ENCODE measurements around the gene DXO.
"Not testable (repeated sequence)": the region's sequence is repeated elsewhere in the genome, so short reads cannot be mapped to it uniquely, and the experiment has no call there.

DXO gene

GRCh38 chr6:31940256-31940664, 31.7 kb downstream of the DXO start:
- H3K4me3 Mint-ChIP-seq = no peak overlapping the region
- H3K27me3 Mint-ChIP-seq = peaks cover 23 to 38% of the 10 kb centered on the region in 2 donors
- no peak overlapping the region for H3K27ac Mint-ChIP-seq
- DNase-seq = no peak
- no peaks in the 10 kb centered on the region for H3K36me3 Mint-ChIP-seq
- no peak for ATAC-seq (replicated peaks)
- no peaks in the 10 kb centered on the region for H3K9me3 Mint-ChIP-seq
- H3K4me1 Mint-ChIP-seq = peaks cover 0 to 2% of the 10 kb centered on the region in 2 donors

- Mint-ChIP-seq H3K4me1 (no peaks in the 10 kb centered on the region), H3K27me3 (peaks cover 12 to 15% of the 10 kb centered on the region in 2 donors)
- ATAC-seq (replicated peaks) = no peak
Measured at GRCh38 chr6:31935823-31936222, 36.1 kb downstream of the DXO start.

GRCh38 chr6:31935021-31935420, 36.9 kb downstream of the DXO start:
- Mint-ChIP-seq H3K36me3 (no peaks in the 10 kb centered on the region), H3K9me3 (no peaks in the 10 kb centered on the region), H3K4me1 (no peaks in the 10 kb centered on the region), H3K27me3 (peaks cover 9 to 12% of the 10 kb centered on the region in 2 donors), H3K27ac (no peak overlapping the region), H3K4me3 (no peak overlapping the region)
- ATAC-seq (replicated peaks) = no peak
- DNase-seq = no peak

More at GRCh38 chr6:31935823-31936222, 36.1 kb downstream of the DXO start:
- Mint-ChIP-seq H3K4me3 (no peak overlapping the region), H3K9me3 (no peaks in the 10 kb centered on the region), H3K36me3 (no peaks in the 10 kb centered on the region), H3K27ac (no peak overlapping the region)
- no peak for DNase-seq

GRCh38 chr6:31933537-31933936, 38.4 kb downstream of the DXO start:
- Mint-ChIP-seq H3K27ac (no peak overlapping the region), H3K4me1 (no peaks in the 10 kb centered on the region), H3K36me3 (no peaks in the 10 kb centered on the region), H3K27me3 (peaks cover 9 to 15% of the 10 kb centered on the region in 2 donors), H3K4me3 (no peak overlapping the region), H3K9me3 (no peaks in the 10 kb centered on the region)
- DNase-seq (no peak), ATAC-seq (replicated peaks) (no peak)

- not testable (repeated sequence) for H3K9me3 Mint-ChIP-seq; H3K4me1 Mint-ChIP-seq; H3K4me3 Mint-ChIP-seq; ATAC-seq (replicated peaks); H3K36me3 Mint-ChIP-seq; H3K27ac Mint-ChIP-seq; DNase-seq
- H3K27me3 Mint-ChIP-seq = peaks cover 15 to 16% of the 10 kb centered on the region in 2 donors
Measured at GRCh38 chr6:31932137-31932536, 39.8 kb downstream of the DXO start.

- DNase-seq (no peak), ATAC-seq (replicated peaks) (no peak)
- Mint-ChIP-seq H3K4me3 (no peak overlapping the region), H3K9me3 (no peaks in the 10 kb centered on the region), H3K36me3 (no peaks in the 10 kb centered on the region), H3K27me3 (peaks cover 15 to 16% of the 10 kb centered on the region in 2 donors), H3K27ac (no peak overlapping the region), H3K4me1 (no peaks in the 10 kb centered on the region)
Measured at GRCh38 chr6:31930962-31931361, 41.0 kb downstream of the DXO start.

GRCh38 chr6:31928672-31928939, 43.3 kb downstream of the DXO start:
- Mint-ChIP-seq H3K36me3 (no peaks in the 10 kb centered on the region), H3K4me1 (no peaks in the 10 kb centered on the region), H3K27me3 (peaks cover 12 to 15% of the 10 kb centered on the region in 2 donors), H3K4me3 (no peak overlapping the region), H3K27ac (no peak overlapping the region), H3K9me3 (no peaks in the 10 kb centered on the region)
- no peak for ATAC-seq (replicated peaks)
- no peak for DNase-seq

GRCh38 chr6:31927863-31928671, 43.9 kb downstream of the DXO start:
- H3K4me1 Mint-ChIP-seq = no peaks in the 10 kb centered on the region
- peaks cover 7 to 9% of the 10 kb centered on the region in 2 donors for H3K27me3 Mint-ChIP-seq
- H3K4me3 Mint-ChIP-seq = no peak overlapping the region
- DNase-seq (no peak), ATAC-seq (replicated peaks) (no peak)
- no peak overlapping the region for H3K27ac Mint-ChIP-seq
- H3K36me3 Mint-ChIP-seq = no peaks in the 10 kb centered on the region
- H3K9me3 Mint-ChIP-seq = no peaks in the 10 kb centered on the region

- H3K27ac Mint-ChIP-seq = no peak within 1 kb of the TSS
- H3K27me3 Mint-ChIP-seq = peaks cover 4 to 6% of the 10 kb centered on the region in 2 donors
- no peak within 1 kb of the TSS for H3K4me3 Mint-ChIP-seq
- H3K4me1 Mint-ChIP-seq = no peaks in the 10 kb centered on the region
- ATAC-seq (replicated peaks) = no peak
- H3K9me3 Mint-ChIP-seq = no peaks in the 10 kb centered on the region
- no peak for DNase-seq
- H3K36me3 Mint-ChIP-seq = no peaks in the 10 kb centered on the region
Measured at GRCh38 chr6:31927242-31927862, 44.6 kb downstream of the DXO start, which contains the start of gene C2. Gene C2, plus strand, starts transcription at chr6:31927717. Its CDS starts 36 bp downstream, at chr6:31927753.

- no peak overlapping the region for H3K27ac Mint-ChIP-seq
- no peaks in the 10 kb centered on the region for H3K4me1 Mint-ChIP-seq
- DNase-seq (no peak), ATAC-seq (replicated peaks) (no peak)
- H3K27me3 Mint-ChIP-seq = peaks cover 0 to 4% of the 10 kb centered on the region in 2 donors
- H3K9me3 Mint-ChIP-seq = no peaks in the 10 kb centered on the region
- H3K4me3 Mint-ChIP-seq = no peak overlapping the region
- H3K36me3 Mint-ChIP-seq = no peaks in the 10 kb centered on the region
Measured at GRCh38 chr6:31922942-31923341, 49.0 kb downstream of the DXO start.

GRCh38 chr6:31920811-31921210, 51.1 kb downstream of the DXO start:
- no peak overlapping the region for H3K27ac Mint-ChIP-seq
- no peaks in the 10 kb centered on the region for H3K4me1 Mint-ChIP-seq

More at GRCh38 chr6:31920811-31921210, 51.1 kb downstream of the DXO start:
- H3K9me3 Mint-ChIP-seq = no peaks in the 10 kb centered on the region
- ATAC-seq (replicated peaks) (no peak), DNase-seq (no peak)
- no peak overlapping the region for H3K4me3 Mint-ChIP-seq
- peaks cover 0 to 4% of the 10 kb centered on the region in 2 donors for H3K27me3 Mint-ChIP-seq
- no peaks in the 10 kb centered on the region for H3K36me3 Mint-ChIP-seq

Data from stimulated activated naive B cell treated with anti-CD40 and anti-IgM and Interleukin-4, amounts not matched to agents 10 μg/mL and 1 μg/mL and 100 μg/mL, for 72 hours (primary cell).